ENCODE measurements around the gene OSBPL5.
A peak's percentile ranks its signal among the peaks of the same experiment; 100 is the strongest.

Gene OSBPL5

DNA sequence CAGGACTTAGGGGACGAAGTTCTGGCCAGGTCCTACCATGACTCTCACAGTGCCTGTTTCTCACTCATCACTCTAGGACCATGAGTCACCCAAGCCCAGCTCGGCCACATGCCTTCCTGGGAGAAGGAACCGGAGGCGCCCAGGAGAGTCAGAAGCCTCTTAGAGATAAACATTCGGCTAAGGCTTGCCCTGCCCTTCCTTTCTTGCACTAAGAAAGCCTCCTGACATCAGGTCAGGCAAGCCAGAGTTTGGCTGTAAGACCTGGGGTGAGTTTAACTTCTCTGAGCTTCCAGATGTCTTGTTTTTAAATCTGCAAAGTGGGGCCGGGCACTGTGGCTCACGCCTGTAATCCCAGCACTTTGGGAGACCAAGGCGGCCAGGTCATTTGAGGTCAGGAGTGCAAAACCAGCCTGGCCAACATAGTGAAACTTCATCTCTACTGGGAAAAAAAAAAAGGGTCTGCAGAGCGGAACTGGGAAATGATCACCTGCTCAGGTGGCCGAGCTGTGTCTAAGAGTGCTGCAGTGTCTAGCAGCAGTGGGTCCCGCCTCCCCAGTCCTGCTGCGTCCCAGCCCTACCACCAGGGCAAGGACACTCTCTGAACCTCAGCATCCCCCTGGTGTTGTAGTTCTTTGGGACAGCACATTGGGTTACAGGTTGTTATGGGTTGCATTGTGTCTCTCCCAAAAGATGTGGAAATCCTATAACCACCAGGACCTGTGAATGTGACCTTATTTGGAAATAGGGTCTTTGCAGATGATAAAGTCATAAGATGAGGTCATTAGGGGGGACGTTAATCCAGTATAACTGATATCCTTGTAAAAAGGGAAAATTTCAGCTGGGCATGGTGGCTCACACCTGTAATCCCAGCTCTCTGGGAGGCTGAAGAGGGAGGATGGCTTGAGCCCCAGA, 106.1 kb downstream of the OSBPL5 start:
- Histone ChIP-seq H3K4me3 (ENCODE audit: low read depth, low read length) (no peak overlapping the region), H3K27me3 (ENCODE audit: control insufficient read depth, insufficient read depth, low read length) (no peaks in the 10 kb centered on the region), H3K27ac (ENCODE audit: low read depth, low read length) (no peak overlapping the region), H3K4me1 (ENCODE audit: control insufficient read depth, insufficient read depth, low read length) (peaks cover 18% of the 10 kb centered on the region), H3K36me3 (ENCODE audit: control insufficient read depth, insufficient read depth, low read length) (peaks cover 7% of the 10 kb centered on the region; the same call in 1 of the 2 replicates), H3K9me3 (ENCODE audit: control insufficient read depth, insufficient read depth, low read depth, low read length) (no peaks in the 10 kb centered on the region), H3K9ac (ENCODE audit: low read length) (no peak overlapping the region)

DNA sequence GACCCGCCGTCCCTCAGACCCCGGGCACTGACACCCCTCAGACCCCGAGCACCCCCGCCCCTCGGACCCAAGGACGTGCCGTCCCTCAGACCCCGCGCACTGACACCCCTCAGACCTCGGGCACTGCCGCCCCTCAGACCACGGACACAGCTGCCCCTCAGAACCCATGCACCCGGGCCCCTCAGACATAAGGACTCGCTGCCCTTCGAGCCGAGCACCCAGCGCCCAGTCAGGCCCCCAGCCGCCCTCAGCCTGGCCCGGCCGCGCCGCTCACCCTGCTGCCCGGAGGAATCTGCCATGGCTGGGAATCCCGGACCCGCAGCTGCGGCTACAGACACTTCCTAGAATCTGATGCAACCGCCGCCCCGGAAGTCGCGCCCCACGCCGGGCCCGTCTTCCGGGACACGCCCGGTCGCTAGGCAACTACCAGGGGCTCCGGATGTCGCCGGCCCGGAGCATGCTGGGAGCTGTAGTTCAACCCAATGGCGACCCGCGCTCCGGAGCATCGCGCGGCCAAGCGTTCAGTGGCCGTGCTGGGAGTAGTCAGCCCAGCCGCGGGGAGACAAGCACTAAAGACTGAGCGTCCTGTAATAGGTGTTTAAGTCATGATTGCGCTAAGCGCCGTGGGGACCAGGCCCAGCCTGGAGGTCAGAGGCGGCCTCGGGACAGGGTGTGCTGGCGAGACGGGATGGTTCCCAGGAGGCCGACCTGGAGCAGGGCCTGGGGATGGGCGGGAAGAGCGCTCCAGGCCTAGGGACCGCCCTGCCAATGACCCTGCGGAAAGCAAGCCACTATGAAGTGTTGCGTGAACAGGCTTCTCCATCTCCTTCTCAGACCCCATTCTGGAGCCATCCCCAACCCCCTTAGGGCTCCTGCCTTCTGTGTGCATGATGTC, 107.8 kb downstream of the OSBPL5 start, which contains the start of gene CARS1:
TSS of gene CARS1 (minus strand) at position 355 of the 895 bp plus-strand sequence. CDS start at position 299, 56 bp downstream.
- H3K4me3 ChIP-seq (ENCODE audit: low read depth, low read length): peak within 1 kb of the TSS; percentile 94
- H3K9me3 ChIP-seq (ENCODE audit: control insufficient read depth, insufficient read depth, low read depth, low read length): no peaks in the 10 kb centered on the region
- H3K36me3 ChIP-seq (ENCODE audit: control insufficient read depth, insufficient read depth, low read length): peaks cover 12% of the 10 kb centered on the region
- peak within 1 kb of the TSS; percentile 96 for H3K9ac ChIP-seq (ENCODE audit: low read length)
- no peaks in the 10 kb centered on the region for H3K27me3 ChIP-seq (ENCODE audit: control insufficient read depth, insufficient read depth, low read length)
- H3K4me1 ChIP-seq (ENCODE audit: control insufficient read depth, insufficient read depth, low read length): peaks cover 19% of the 10 kb centered on the region
- H3K27ac ChIP-seq (ENCODE audit: low read depth, low read length): peak within 1 kb of the TSS; percentile 88

DNA sequence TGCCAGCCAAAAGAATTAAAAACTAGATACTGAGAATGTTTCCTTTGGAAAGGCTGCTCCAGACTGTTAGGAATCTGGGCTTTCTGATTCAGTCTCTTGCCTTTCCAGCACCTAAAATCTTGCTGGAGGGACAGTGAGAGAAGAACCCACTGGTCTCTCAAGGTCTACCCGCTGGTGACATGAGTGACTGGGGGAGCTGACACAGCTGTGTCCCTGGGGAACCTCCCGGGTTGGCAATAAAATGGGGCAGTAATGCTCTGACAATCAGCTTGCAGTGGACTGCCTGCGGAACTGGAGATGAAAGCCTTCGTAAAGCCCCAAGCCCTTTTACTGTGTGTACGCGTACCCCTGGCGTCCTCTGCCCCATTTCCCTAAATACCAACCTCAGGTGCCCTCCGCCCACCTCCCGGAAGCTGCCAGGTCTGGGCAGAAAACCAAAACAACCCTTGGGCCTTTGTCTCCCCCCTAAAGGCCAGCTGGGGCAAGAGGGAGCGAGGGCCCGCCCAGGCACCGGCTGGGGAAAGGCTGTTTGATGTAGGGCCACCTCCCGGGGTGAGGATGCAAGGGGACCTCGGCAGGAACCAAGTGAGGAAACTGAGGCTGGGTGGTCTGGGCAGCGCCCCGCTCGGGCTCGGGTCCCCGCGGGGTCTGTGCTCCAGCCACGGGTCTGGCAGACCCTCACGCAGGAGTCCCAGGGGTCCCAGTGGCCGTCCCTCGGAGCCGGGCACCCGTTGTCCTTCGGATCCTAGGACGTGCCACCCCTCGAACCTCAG, 108.6 kb downstream of the OSBPL5 start:
- peaks cover 12% of the 10 kb centered on the region for H3K36me3 ChIP-seq (ENCODE audit: control insufficient read depth, insufficient read depth, low read length)
- H3K4me1 ChIP-seq (ENCODE audit: control insufficient read depth, insufficient read depth, low read length): peaks cover 27% of the 10 kb centered on the region
- H3K27ac ChIP-seq (ENCODE audit: low read depth, low read length): peak overlapping the region; percentile 88
- H3K9me3 ChIP-seq (ENCODE audit: control insufficient read depth, insufficient read depth, low read depth, low read length): no peaks in the 10 kb centered on the region
- H3K27me3 ChIP-seq (ENCODE audit: control insufficient read depth, insufficient read depth, low read length): no peaks in the 10 kb centered on the region
- H3K9ac ChIP-seq (ENCODE audit: low read length): peak overlapping the region; percentile 96
- peak overlapping the region; percentile 94 for H3K4me3 ChIP-seq (ENCODE audit: low read depth, low read length)

DNA sequence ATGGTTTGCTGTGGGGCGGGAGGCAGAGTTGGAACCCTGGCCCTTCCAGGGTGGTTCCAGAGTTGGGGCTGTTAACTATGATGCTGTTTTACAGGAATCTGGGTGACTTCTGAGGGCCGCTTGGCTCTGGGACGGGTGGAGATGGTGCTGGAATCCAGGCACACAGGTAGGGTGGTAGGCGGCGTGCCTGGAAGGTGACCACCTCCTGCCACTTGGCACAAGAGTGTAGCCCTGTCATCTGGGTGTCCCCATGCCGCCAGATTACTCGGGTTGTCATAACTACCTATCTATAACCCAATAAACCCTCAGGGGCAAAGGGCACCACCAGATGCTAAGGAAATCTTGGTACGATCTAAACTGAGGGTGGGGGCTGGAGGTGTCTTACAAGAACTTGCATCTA, 109.2 kb downstream of the OSBPL5 start:
- Histone ChIP-seq H3K27ac (ENCODE audit: low read depth, low read length) (no peak overlapping the region), H3K4me1 (ENCODE audit: control insufficient read depth, insufficient read depth, low read length) (peaks cover 33% of the 10 kb centered on the region), H3K9ac (ENCODE audit: low read length) (peak overlapping the region; percentile 96), H3K36me3 (ENCODE audit: control insufficient read depth, insufficient read depth, low read length) (peaks cover 12% of the 10 kb centered on the region), H3K9me3 (ENCODE audit: control insufficient read depth, insufficient read depth, low read depth, low read length) (no peaks in the 10 kb centered on the region), H3K4me3 (ENCODE audit: low read depth, low read length) (peak overlapping the region; percentile 94), H3K27me3 (ENCODE audit: control insufficient read depth, insufficient read depth, low read length) (no peaks in the 10 kb centered on the region)

DNA sequence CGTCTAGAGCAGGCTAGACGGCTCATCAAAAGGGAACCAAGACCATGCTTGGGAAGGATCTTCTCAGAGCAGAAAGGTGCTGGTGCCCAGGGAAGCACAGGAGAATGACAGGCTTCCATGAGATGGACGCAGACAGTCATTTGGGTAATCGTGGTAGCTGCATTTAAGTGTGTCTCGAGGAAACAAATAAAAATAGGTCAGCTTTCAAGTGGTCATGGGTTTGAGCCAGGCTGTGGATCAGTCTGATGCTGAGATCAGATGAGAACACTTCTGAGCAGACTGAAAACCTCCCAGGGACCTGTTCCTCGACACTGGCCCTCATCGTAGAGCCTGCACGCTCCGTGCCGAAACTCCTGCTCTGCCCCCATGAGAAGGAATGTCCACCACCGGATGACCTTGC, 112.5 kb downstream of the OSBPL5 start:
- peaks cover 38% of the 10 kb centered on the region for H3K4me1 ChIP-seq (ENCODE audit: control insufficient read depth, insufficient read depth, low read length)
- H3K9ac ChIP-seq (ENCODE audit: low read length): no peak overlapping the region
- H3K9me3 ChIP-seq (ENCODE audit: control insufficient read depth, insufficient read depth, low read depth, low read length): no peaks in the 10 kb centered on the region
- H3K36me3 ChIP-seq (ENCODE audit: control insufficient read depth, insufficient read depth, low read length): peaks cover 20% of the 10 kb centered on the region
- no peak overlapping the region for H3K4me3 ChIP-seq (ENCODE audit: low read depth, low read length)
- no peaks in the 10 kb centered on the region for H3K27me3 ChIP-seq (ENCODE audit: control insufficient read depth, insufficient read depth, low read length)
- H3K27ac ChIP-seq (ENCODE audit: low read depth, low read length): no peak overlapping the region

DNA sequence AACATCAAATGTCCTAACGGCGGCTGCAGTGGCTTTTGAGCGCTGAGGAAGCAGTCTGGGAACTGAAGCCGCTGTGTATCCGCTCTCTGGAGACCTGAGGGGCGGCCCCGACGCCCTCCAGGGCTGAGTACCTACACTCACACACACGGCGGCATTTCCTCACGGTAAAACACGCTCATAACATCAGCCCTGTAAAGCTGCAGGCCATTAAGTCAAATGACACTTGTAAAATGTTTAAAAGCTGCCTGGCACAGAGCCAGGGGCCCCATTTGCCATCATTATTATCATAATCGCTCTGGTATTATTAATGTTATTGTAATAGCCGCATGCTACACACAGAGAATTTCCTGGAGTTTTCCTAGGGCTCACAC, 113.0 kb downstream of the OSBPL5 start:
- Histone ChIP-seq H3K9ac (ENCODE audit: low read length) (no peak overlapping the region), H3K36me3 (ENCODE audit: control insufficient read depth, insufficient read depth, low read length) (peaks cover 20% of the 10 kb centered on the region), H3K27me3 (ENCODE audit: control insufficient read depth, insufficient read depth, low read length) (no peaks in the 10 kb centered on the region), H3K27ac (ENCODE audit: low read depth, low read length) (no peak overlapping the region), H3K4me1 (ENCODE audit: control insufficient read depth, insufficient read depth, low read length) (peaks cover 38% of the 10 kb centered on the region), H3K4me3 (ENCODE audit: low read depth, low read length) (no peak overlapping the region), H3K9me3 (ENCODE audit: control insufficient read depth, insufficient read depth, low read depth, low read length) (no peaks in the 10 kb centered on the region)

DNA sequence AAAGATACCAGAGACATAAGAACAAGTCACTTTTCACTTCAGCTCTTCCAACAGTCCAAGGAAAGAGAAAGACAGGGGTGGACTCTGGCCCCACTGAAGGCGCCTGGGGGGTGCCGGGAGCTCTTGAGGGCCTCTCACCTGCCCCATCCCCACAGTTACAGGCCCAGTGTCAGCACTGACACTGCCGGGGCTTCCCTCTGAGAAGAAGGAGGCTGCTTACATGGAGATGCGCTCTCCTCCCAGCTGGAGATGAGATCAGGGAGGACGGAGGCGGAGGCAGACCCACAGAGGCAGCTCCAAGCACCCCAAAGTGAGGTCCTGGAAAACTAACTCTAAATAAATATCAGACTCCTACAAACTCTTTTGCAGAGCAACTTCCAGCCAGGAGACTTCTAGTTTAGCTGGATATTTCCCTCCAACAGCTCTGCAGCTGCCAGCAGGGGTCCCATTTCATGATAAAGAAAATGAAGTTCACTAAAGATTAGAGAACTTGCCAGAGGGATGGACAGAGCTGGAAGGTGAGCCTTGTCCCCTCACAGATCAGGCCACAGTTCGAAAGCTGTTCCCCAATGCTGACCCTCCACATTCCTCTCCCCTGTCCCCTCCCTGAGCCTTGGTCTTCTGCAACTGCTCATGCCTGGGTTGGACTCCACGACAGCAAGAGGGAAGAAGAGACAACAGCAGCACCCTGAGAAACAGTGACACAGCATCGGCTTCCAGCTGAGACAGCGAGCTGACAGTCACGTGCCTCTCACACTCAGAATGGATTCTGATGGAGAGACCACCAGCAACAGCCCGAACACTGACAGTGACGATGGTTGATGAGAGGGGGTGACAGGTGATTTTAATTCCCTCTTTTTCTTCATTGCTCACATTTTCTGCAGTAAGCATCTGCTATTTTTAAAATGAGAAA, 113.7 kb downstream of the OSBPL5 start:
- H3K27ac ChIP-seq (ENCODE audit: low read depth, low read length): no peak overlapping the region

DNA sequence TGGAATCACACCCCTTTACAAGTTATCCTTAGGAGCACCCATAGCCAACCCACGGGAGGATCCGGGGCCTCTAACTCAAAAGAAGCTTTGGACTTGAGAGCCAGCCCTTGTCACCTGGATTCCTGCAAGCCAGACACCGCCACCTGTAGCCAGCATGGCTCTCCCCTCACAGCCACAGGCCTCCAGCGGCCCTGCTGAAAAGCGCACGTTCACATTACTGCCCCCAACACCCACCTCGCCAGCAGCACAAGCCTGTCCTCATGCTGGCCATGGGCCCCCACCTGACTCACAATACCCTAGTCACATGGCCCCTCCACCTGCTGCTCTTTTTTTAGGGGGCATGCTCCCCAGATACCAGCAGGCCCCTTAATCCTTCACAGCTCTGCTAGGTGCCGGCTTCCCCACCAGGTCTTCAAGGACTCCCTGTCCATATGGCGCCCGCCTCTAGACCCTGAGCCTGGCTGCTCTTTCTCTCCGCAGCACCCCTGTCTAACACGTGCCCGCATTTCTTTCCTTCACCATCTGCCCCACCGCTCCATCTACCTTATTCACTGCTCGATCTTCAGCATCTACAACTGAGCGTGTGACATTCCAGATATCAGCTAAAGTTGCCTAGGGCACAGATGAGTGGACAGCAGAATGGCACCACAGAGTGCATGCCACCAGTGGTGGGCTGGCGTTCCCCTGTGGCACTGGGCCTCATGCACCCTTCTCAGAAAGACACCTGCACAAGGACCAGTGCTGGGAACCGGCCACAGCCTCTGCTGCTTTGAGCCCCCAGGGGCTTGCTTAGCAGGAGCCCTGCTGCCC, 114.5 kb downstream of the OSBPL5 start:
- Histone ChIP-seq H3K4me3 (ENCODE audit: low read depth, low read length) (no peak overlapping the region), H3K27me3 (ENCODE audit: control insufficient read depth, insufficient read depth, low read length) (no peaks in the 10 kb centered on the region), H3K36me3 (ENCODE audit: control insufficient read depth, insufficient read depth, low read length) (peaks cover 28% of the 10 kb centered on the region), H3K9ac (ENCODE audit: low read length) (no peak overlapping the region), H3K4me1 (ENCODE audit: control insufficient read depth, insufficient read depth, low read length) (peaks cover 29% of the 10 kb centered on the region), H3K9me3 (ENCODE audit: control insufficient read depth, insufficient read depth, low read depth, low read length) (no peaks in the 10 kb centered on the region), H3K27ac (ENCODE audit: low read depth, low read length) (0 out of 2 replicates have a peak overlapping the region, but pooled peaks have one; percentile 20)

More for the DNA sequence above, 113.7 kb downstream of the OSBPL5 start:
- Histone ChIP-seq H3K4me1 (ENCODE audit: control insufficient read depth, insufficient read depth, low read length) (peaks cover 37% of the 10 kb centered on the region), H3K27me3 (ENCODE audit: control insufficient read depth, insufficient read depth, low read length) (no peaks in the 10 kb centered on the region), H3K9me3 (ENCODE audit: control insufficient read depth, insufficient read depth, low read depth, low read length) (no peaks in the 10 kb centered on the region), H3K4me3 (ENCODE audit: low read depth, low read length) (peak overlapping the region; percentile 0; the same call in 1 of the 2 replicates), H3K36me3 (ENCODE audit: control insufficient read depth, insufficient read depth, low read length) (peaks cover 20% of the 10 kb centered on the region), H3K9ac (ENCODE audit: low read length) (no peak overlapping the region)

DNA sequence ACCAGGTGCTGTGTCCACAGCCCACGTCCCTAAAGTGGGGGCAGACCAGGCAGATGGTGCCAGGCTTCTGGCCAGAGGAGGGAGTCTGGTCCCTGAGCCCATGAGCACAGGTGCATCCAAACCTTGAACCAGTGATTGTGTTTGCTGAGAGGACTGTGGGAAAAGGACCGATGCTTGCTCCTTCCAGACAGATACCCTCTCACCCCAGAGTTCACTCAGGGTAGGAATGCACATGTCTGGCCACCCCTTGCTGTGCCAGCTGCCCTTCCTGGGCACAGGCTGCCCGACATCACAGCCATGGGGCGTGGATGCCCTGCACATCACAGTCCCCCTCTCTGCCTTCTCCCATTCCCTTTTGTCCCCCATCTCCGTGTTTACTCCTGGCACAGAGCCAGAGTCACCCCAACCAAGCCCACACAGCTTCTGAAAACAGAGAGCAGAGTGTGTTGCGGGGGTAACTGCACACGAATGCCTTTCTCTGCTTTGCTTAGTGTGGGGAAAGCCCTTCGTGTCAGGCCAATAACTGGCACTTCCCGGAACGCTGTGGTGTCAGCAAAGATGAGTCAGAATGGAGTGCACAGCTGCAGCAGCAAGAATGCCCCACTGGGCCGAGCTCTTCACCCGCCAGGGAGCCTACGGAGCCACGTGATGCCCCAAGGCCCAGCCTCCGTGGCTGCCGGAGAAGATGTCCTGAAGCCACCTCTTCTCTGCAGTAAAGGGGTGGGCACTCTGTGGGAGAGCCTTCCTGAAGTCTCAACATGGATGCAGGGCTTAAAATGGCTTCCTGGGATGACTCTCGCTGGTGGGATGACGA, 115.5 kb downstream of the OSBPL5 start:
- Histone ChIP-seq H3K27me3 (ENCODE audit: control insufficient read depth, insufficient read depth, low read length) (no peaks in the 10 kb centered on the region), H3K36me3 (ENCODE audit: control insufficient read depth, insufficient read depth, low read length) (peaks cover 35% of the 10 kb centered on the region), H3K4me1 (ENCODE audit: control insufficient read depth, insufficient read depth, low read length) (peaks cover 27% of the 10 kb centered on the region), H3K9me3 (ENCODE audit: control insufficient read depth, insufficient read depth, low read depth, low read length) (no peaks in the 10 kb centered on the region), H3K4me3 (ENCODE audit: low read depth, low read length) (no peak overlapping the region), H3K27ac (ENCODE audit: low read depth, low read length) (no peak overlapping the region), H3K9ac (ENCODE audit: low read length) (peak overlapping the region; percentile 5)

Data from HUES6 (cell line).